Liver (tissue), 10 donors: ENCODE measurements around the gene CX3CL1. TPM values are rescaled to one million over a fixed set of nuclear protein-coding genes. Genes with fewer than 3 reads are reported as not detected.

ENCODE experiments used
- DNase-seq: peaks from one replicate; pipeline ENCODE4 v3.0.0-alpha.2; 2017; ENCODE audit warnings: low spot score
- H3K27ac ChIP-seq, 2 donors: one replicate each; pipeline ENCODE4 v1.7.0; 2013; ENCODE audit warnings: inconsistent platforms in 2 of 2, low read length in 2 of 2, control low read depth in 1 of 2, low read depth in 1 of 2, mild to moderate bottlenecking in 1 of 2
- H3K27me3 ChIP-seq, 4 donors: one replicate each; pipeline versions ENCODE4 v1.6.1 to v1.7.0; 2013; ENCODE audit warnings: low read length in 3 of 4, inconsistent platforms in 1 of 4, mild to moderate bottlenecking in 1 of 4, moderate library complexity in 1 of 4; ENCODE audit not compliant: control insufficient read depth in 4 of 4, insufficient read depth in 4 of 4
- H3K36me3 ChIP-seq, 4 donors: one replicate each; pipeline versions ENCODE4 v1.6.1 to v1.7.0; 2013; ENCODE audit warnings: low read length in 3 of 4, mild to moderate bottlenecking in 3 of 4, low read depth in 1 of 4, moderate library complexity in 1 of 4; ENCODE audit not compliant: control insufficient read depth in 4 of 4, insufficient read depth in 3 of 4
- H3K4me1 ChIP-seq, 4 donors: one replicate each; pipeline versions ENCODE4 v1.6.1 to v1.7.0; 2013; ENCODE audit warnings: low read length in 3 of 4, mild to moderate bottlenecking in 3 of 4, moderate library complexity in 1 of 4; ENCODE audit not compliant: control insufficient read depth in 4 of 4, insufficient read depth in 4 of 4
- H3K4me3 ChIP-seq, 3 donors: one replicate each; pipeline versions ENCODE4 v1.6.1 to v1.7.0; 2013; ENCODE audit warnings: low read length in 3 of 3, control low read depth in 1 of 3, low read depth in 1 of 3, mild to moderate bottlenecking in 1 of 3
- H3K9ac ChIP-seq, 2 donors: one replicate each; pipeline ENCODE4 v1.7.0; 2013; ENCODE audit warnings: low read length in 2 of 2, mild to moderate bottlenecking in 2 of 2, moderate library complexity in 2 of 2, control low read depth in 1 of 2, low read depth in 1 of 2
- H3K9me3 ChIP-seq, 4 donors: one replicate each; pipeline versions ENCODE4 v1.6.1 to v1.7.0; 2013; ENCODE audit warnings: low read length in 3 of 4; ENCODE audit not compliant: control insufficient read depth in 4 of 4
- FOXA1 ChIP-seq: IDR thresholded peaks from 2 replicates; pipeline ENCODE4 v1.6.1; 2016; ENCODE audit warnings: antibody characterized with exemption
- JUND ChIP-seq, 2 donors: IDR thresholded peaks; 2 replicates each; pipeline ENCODE4 v1.6.1; 2016; ENCODE audit warnings: antibody characterized with exemption in 2 of 2
- RAD21 ChIP-seq, 2 donors: IDR thresholded peaks; 2 replicates each; pipeline ENCODE4 v1.6.1; 2016; ENCODE audit warnings: antibody characterized with exemption in 2 of 2, mild to moderate bottlenecking in 2 of 2
- REST ChIP-seq: IDR thresholded peaks from 2 replicates; pipeline ENCODE4 v1.6.1; 2016; ENCODE audit warnings: antibody characterized with exemption, mild to moderate bottlenecking
- RXRA ChIP-seq, 2 donors: IDR thresholded peaks; 2 replicates each; pipeline ENCODE4 v1.6.1; 2017 to 2018; ENCODE audit warnings: antibody characterized with exemption in 2 of 2, mild to moderate bottlenecking in 1 of 2
- TAF1 ChIP-seq: conservative IDR thresholded peaks from 2 replicates; pipeline ENCODE4 v1.6.1; 2016; ENCODE audit warnings: antibody characterized with exemption, mild to moderate bottlenecking
- YY1 ChIP-seq: IDR thresholded peaks from 2 replicates; pipeline ENCODE4 v1.6.1; 2016; ENCODE audit warnings: antibody characterized with exemption, mild to moderate bottlenecking
- ZBTB33 ChIP-seq: IDR thresholded peaks from 2 replicates; pipeline ENCODE4 v1.6.1; 2016; ENCODE audit warnings: antibody characterized with exemption
- WGBS: extraction: QIAGEN DNeasy Blood & Tissue Kit; methylation state at CpG from one replicate; pipeline ENCODE4 v1.1.7; 2013; 5-methylcytosine and 5-hydroxymethylcytosine counted together
- polyA plus RNA-seq, 2 donors: library from polyadenylated mRNA; stranded (reverse) in 1 of 2; unstranded in 1 of 2; fragments of 200-250 nt in 1 of 2; fragments of >200 nt in 1 of 2; fragmentation: Nextera tagmentation in 1 of 2; extraction: Ambion mirVana in 1 of 2; gene quantifications; one replicate each; pipeline versions ENCODE4 v1.2.1 to v1.2.3, GENCODE V29; 2013 to 2015
- small RNA-seq: library from RNA; depleted of rRNA; stranded (forward); fragments of <200 nt; gene quantifications from one replicate; pipeline ENCODE3, GENCODE V24; 2014
- total RNA-seq, 2 donors: library from RNA; depleted of rRNA; stranded (reverse); fragments of >200 nt; gene quantifications; one replicate each; pipeline ENCODE4 v1.2.3, GENCODE V29; 2014
- TF ChIP-seq, protein P1 (sequence below): fragments of 150-350 bp; IDR thresholded peaks from 2 replicates; pipeline ENCODE4 v1.5.1; 2017; ENCODE audit warnings: improper control_type of control experiment, low read depth, low read length; ENCODE audit not compliant: missing input control
- TF ChIP-seq, protein P2 (sequence below): IDR thresholded peaks from 2 replicates; pipeline ENCODE4 v1.6.1; 2016; ENCODE audit warnings: antibody characterized with exemption
- donor health status: healthy.
- donor health status: healthy.
- donor health status: healthy.
- donor health status: healthy.
- donor health status: healthy.

Gene CX3CL1
- total and polyA plus RNA-seq, 4 donors, result 2.5 to 5.9 (median 5.1) TPM

DNA sequence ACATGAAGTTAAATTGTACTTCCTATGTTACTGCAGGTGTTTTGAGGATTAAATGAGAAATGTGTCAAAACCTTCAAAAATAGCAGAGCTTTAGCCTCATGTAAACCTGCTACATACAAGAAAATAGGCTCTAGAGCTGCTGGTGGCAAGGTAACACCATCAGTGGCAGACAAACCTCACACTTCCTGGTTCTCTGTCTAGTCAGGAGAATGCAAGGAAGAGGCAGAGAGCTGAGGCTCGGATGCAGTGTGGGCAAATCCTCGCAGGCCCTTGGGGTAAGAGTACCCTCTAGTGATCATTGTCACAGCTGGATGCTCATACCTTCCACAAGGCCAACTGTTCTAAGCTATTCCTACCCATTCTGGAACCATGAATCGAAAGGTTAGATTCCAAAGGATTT, 60.7 kb downstream of the CX3CL1 start (continued):
- TF ChIP-seq RXRA (IDR thresholded peaks at IDR 0.05) (no peak), YY1 (no peak), FOXA1 (no peak)

DNA sequence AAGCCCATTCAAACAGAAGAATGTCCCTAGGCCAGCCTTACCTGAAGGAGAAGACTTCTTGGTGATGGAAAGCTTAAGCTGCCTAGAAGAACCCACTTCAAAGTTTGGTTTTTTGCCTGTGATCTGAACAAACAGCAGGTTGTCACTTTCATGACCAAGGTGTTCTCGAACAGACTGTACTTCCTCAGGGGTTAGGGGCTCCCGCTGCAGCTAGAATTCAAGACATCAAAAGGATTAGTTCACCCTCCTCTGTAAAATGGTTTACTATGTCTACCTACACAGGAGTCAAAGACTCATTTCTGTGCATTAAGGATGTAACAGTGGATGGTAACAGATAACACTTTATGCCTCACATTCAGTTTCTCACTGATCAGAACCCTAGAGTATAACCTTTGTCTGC, 61.7 kb downstream of the CX3CL1 start:
- no peak for TF ChIP-seq RAD21 (IDR thresholded peaks at IDR 0.05)
- no peak for TF ChIP-seq RXRA (IDR thresholded peaks at IDR 0.05)
- TF ChIP-seq ZBTB33, result no peak
- TF ChIP-seq, protein P1, sequence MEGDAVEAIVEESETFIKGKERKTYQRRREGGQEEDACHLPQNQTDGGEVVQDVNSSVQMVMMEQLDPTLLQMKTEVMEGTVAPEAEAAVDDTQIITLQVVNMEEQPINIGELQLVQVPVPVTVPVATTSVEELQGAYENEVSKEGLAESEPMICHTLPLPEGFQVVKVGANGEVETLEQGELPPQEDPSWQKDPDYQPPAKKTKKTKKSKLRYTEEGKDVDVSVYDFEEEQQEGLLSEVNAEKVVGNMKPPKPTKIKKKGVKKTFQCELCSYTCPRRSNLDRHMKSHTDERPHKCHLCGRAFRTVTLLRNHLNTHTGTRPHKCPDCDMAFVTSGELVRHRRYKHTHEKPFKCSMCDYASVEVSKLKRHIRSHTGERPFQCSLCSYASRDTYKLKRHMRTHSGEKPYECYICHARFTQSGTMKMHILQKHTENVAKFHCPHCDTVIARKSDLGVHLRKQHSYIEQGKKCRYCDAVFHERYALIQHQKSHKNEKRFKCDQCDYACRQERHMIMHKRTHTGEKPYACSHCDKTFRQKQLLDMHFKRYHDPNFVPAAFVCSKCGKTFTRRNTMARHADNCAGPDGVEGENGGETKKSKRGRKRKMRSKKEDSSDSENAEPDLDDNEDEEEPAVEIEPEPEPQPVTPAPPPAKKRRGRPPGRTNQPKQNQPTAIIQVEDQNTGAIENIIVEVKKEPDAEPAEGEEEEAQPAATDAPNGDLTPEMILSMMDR, result no peak
- no peak for TF ChIP-seq JUND (IDR thresholded peaks at IDR 0.05)
- TF ChIP-seq, protein P2, sequence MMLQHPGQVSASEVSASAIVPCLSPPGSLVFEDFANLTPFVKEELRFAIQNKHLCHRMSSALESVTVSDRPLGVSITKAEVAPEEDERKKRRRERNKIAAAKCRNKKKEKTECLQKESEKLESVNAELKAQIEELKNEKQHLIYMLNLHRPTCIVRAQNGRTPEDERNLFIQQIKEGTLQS, result no peak
- TF ChIP-seq TAF1, result no peak
- TF ChIP-seq FOXA1, result no peak
- TF ChIP-seq YY1, result no peak
- TF ChIP-seq REST, result no peak

More for the DNA sequence above, 61.7 kb downstream of the CX3CL1 start:
- Histone ChIP-seq H3K36me3 (peaks cover 24 to 78% (median 57%) of the 10 kb centered on the region in 4 donors), H3K27ac (no peak overlapping the region), H3K4me1 (peaks cover 0 to 3% (median under 1%) of the 10 kb centered on the region in 4 donors), H3K9me3 (no peaks in the 10 kb centered on the region), H3K9ac (no peak overlapping the region), H3K27me3 (no peaks in the 10 kb centered on the region), H3K4me3 (no peak overlapping the region)
- 96% methylated on average over 2 of the region's 2 CpGs for WGBS
- no peak for DNase-seq

Small RNA genes lying within 50 kb of the gene (small RNA-seq; reads per million reads assigned to genes)
- not detected for gene AC108081.1

Other genes starting within 250 kb of the CX3CL1 start
- gene PSME3IP1, start 186.5 kb upstream of the CX3CL1 start, total RNA-seq, result 10 to 100 TPM; 26.5 to 34.7 TPM
- gene PSME3IP1, start 186.5 kb upstream of the CX3CL1 start, polyA plus RNA-seq, result 10 to 100 TPM; 25.0 to 25.1 TPM
- gene RSPRY1, start 186.2 kb upstream of the CX3CL1 start, total RNA-seq, result 10 to 100 TPM; 21.5 to 27.6 TPM
- gene RSPRY1, start 186.2 kb upstream of the CX3CL1 start, polyA plus RNA-seq, result 10 to 100 TPM; 10.9 to 18.9 TPM
- 10 to 100 TPM; 19.9 to 33.6 TPM for gene ARL2BP, start 127.2 kb upstream of the CX3CL1 start, total RNA-seq
- 10 to 100 TPM; 13.4 to 18.4 TPM for gene ARL2BP, start 127.2 kb upstream of the CX3CL1 start, polyA plus RNA-seq
- gene PLLP, start 87.8 kb upstream of the CX3CL1 start, total RNA-seq, result 1 to 10 TPM; 1.4 to 2.7 TPM
- 1 to 10 TPM; 2.6 to 5.2 TPM for gene PLLP, start 87.8 kb upstream of the CX3CL1 start, polyA plus RNA-seq
- gene CCL22, start 13.7 kb upstream of the CX3CL1 start, total RNA-seq, result under 1 TPM in 1 of 2 donors, not detected in 1; 0.09 TPM
- gene CCL22, start 13.7 kb upstream of the CX3CL1 start, polyA plus RNA-seq, result under 1 TPM in 1 of 2 donors, not detected in 1; 0.02 TPM
- not detected for gene CCL17, start 32.3 kb downstream of the CX3CL1 start, total RNA-seq
- not detected for gene CCL17, start 32.3 kb downstream of the CX3CL1 start, polyA plus RNA-seq
- gene CIAPIN1, start 74.9 kb downstream of the CX3CL1 start, total RNA-seq, result 10 to 100 TPM; 19.5 to 23.9 TPM
- 10 to 100 TPM; 22.9 to 32.7 TPM for gene CIAPIN1, start 74.9 kb downstream of the CX3CL1 start, polyA plus RNA-seq
- 10 to 100 TPM; 21.0 to 81.5 TPM for gene COQ9, start 75.0 kb downstream of the CX3CL1 start, total RNA-seq
- gene COQ9, start 75.0 kb downstream of the CX3CL1 start, polyA plus RNA-seq, result 10 to 100 TPM; 50.2 to 65.8 TPM
- gene POLR2C, start 90.2 kb downstream of the CX3CL1 start, total RNA-seq, result 10 to 100 TPM; 61.7 to 68.0 TPM
- gene POLR2C, start 90.2 kb downstream of the CX3CL1 start, polyA plus RNA-seq, result 10 to 100 TPM; 25.4 to 40.9 TPM
- 10 to 100 TPM; 15.3 to 20.8 TPM for gene DOK4, start 114.0 kb downstream of the CX3CL1 start, total RNA-seq
- gene DOK4, start 114.0 kb downstream of the CX3CL1 start, polyA plus RNA-seq, result 10 to 100 TPM in 1 of 2 donors, 1 to 10 TPM in 1; 7.8 to 24.6 TPM
- 1 to 10 TPM; 2.3 to 2.6 TPM for gene CCDC102A, start 164.1 kb downstream of the CX3CL1 start, total RNA-seq
- 1 to 10 TPM in 1 of 2 donors, under 1 TPM in 1; 0.36 to 1.0 TPM for gene CCDC102A, start 164.1 kb downstream of the CX3CL1 start, polyA plus RNA-seq
- gene ADGRG5, start 170.2 kb downstream of the CX3CL1 start, total RNA-seq, result under 1 TPM; 0.33 to 0.37 TPM
- under 1 TPM; 0.10 to 0.24 TPM for gene ADGRG5, start 170.2 kb downstream of the CX3CL1 start, polyA plus RNA-seq